Tibial artery (tissue), 4 donors: Measurements from ENCODE around the gene AFP.

Experiments
- DNase-seq, 2 donors: peaks; one replicate each; pipeline ENCODE4 v3.0.0-alpha.2; 2019
- H3K27ac ChIP-seq, 2 donors: fragments of 200-600 bp; sonication (generic) in 1 of 2; 1 replicate in 1 of 2; 2 replicates in 1 of 2; pipeline ENCODE4 v1.5.1; 2018 to 2019; ENCODE audit warnings: mild to moderate bottlenecking in 1 of 2
- H3K27me3 ChIP-seq, 2 donors: fragments of 200-600 bp; sonication (generic) in 1 of 2; one replicate each; pipeline versions ENCODE4 v1.5.1 to v1.6.0; 2016 to 2019
- H3K36me3 ChIP-seq, 3 donors: fragments of 200-600 bp; sonication (generic) in 2 of 3; one replicate each; pipeline ENCODE4 v1.5.1; 2016 to 2019; ENCODE audit warnings: mild to moderate bottlenecking in 2 of 3
- H3K4me1 ChIP-seq, 4 donors: fragments of 200-600 bp; sonication (generic) in 2 of 4; 1 replicate in 3 of 4; 2 replicates in 1 of 4; pipeline ENCODE4 v1.5.1; 2016 to 2019
- H3K4me3 ChIP-seq, 2 donors: fragments of 200-600 bp; sonication (generic) in 1 of 2; 1 replicate in 1 of 2; 2 replicates in 1 of 2; pipeline ENCODE4 v1.5.1; 2018 to 2019; ENCODE audit warnings: mild to moderate bottlenecking in 2 of 2
- H3K9me3 ChIP-seq, 3 donors: fragments of 200-600 bp; sonication (generic) in 1 of 3; one replicate each; pipeline ENCODE4 v1.5.1; 2016 to 2019
- intact Hi-C: fragments of 100-400 bp; cut with DNase I; formaldehyde crosslinking; loops from one replicate; pipeline ENCODE4 v1.15.0; 2023; ENCODE audit warnings: low total_unique reads
- TF ChIP-seq, protein P1 (sequence below), 2 experiments: fragments of 200-600 bp in 1 of 2; fragments of 450-650 bp in 1 of 2; IDR thresholded peaks; one replicate each; pipeline ENCODE4 v1.5.1; 2017 to 2019; ENCODE audit warnings: antibody characterized with exemption in 2 of 2, mild to moderate bottlenecking in 1 of 2, moderate library complexity in 1 of 2

AFP gene

GRCh38 chr4:73456177-73457022, 20.4 kb downstream of the AFP start:
- no peak overlapping the region for H3K4me3 ChIP-seq
- DNase-seq, result no peak
- intact Hi-C loops, result no loop called here
- TF ChIP-seq, protein P1, sequence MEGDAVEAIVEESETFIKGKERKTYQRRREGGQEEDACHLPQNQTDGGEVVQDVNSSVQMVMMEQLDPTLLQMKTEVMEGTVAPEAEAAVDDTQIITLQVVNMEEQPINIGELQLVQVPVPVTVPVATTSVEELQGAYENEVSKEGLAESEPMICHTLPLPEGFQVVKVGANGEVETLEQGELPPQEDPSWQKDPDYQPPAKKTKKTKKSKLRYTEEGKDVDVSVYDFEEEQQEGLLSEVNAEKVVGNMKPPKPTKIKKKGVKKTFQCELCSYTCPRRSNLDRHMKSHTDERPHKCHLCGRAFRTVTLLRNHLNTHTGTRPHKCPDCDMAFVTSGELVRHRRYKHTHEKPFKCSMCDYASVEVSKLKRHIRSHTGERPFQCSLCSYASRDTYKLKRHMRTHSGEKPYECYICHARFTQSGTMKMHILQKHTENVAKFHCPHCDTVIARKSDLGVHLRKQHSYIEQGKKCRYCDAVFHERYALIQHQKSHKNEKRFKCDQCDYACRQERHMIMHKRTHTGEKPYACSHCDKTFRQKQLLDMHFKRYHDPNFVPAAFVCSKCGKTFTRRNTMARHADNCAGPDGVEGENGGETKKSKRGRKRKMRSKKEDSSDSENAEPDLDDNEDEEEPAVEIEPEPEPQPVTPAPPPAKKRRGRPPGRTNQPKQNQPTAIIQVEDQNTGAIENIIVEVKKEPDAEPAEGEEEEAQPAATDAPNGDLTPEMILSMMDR (IDR thresholded peaks at IDR 0.05), result no peak
- no peak overlapping the region for H3K27ac ChIP-seq
- no peaks in the 10 kb centered on the region for H3K27me3 ChIP-seq
- no peaks in the 10 kb centered on the region for H3K9me3 ChIP-seq
- no peaks in the 10 kb centered on the region for H3K4me1 ChIP-seq
- no peaks in the 10 kb centered on the region for H3K36me3 ChIP-seq

DNA sequence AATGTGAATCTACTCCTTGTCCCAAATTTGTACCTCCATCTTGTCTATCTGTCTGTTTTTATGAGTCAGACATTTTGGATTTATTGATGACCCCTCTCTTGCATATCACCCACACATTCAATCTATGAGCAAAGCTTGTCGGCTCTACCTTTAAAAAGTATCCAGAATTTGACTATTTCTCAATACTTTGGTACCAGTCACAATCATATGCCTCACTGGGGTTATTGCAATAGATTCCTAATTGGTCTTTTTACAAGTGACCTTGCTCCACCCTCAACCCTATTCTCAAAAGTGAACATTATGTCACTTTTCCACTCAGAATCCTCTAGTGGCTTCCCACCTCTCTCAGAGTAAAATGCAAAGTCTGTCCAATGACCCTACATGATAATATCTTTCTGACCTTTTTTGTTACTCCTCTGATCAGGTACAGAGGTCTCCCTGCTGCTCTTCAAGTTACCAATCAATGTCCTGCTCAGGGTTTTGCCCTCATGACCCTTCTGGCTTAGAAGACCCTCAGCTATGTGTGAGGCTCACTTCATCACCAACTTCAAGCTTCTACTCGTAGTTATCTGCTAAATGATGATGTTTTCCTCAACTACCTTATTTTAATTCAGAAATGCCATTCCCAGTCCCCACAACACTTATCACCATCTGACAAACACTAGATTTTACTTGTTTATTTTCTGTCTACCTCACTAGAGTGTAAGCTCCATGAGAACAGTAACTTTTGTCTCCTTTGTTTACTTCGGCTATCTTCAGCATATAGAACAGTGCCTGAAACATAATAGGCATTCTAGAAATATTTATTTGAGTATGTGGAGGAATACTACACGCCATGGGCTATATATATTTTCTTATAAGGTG, 22.4 kb downstream of the AFP start:
- H3K9me3 ChIP-seq, result no peaks in the 10 kb centered on the region
- no peak for DNase-seq
- no peaks in the 10 kb centered on the region for H3K4me1 ChIP-seq
- H3K27ac ChIP-seq, result no peak overlapping the region
- intact Hi-C loops, result no loop called here
- no peak overlapping the region for H3K4me3 ChIP-seq
- H3K36me3 ChIP-seq, result no peaks in the 10 kb centered on the region
- TF ChIP-seq, protein P1 (IDR thresholded peaks at IDR 0.05), result no peak
- no peaks in the 10 kb centered on the region for H3K27me3 ChIP-seq

DNA sequence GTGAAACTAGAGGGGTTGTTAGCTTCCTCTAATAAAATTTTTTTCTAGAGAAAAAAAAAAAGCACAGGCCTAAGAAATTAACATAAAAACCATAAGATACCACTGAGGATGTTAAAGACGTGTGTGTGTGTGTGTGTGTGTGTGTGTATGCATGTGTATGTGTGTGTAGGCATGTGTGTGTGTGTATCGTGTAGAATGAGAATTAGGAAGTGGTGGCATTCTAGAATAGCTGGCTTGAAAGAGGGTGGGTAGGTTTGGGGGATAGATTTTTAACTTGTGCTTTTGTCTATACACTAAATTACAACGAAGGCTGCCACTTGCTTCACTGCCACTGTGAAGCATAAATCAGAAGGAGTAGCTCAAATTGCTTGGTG, 23.0 kb downstream of the AFP start:
- H3K4me3 ChIP-seq, result no peak overlapping the region
- intact Hi-C loops, result no loop called here
- TF ChIP-seq, protein P1 (IDR thresholded peaks at IDR 0.05), result no peak
- DNase-seq, result no peak
- no peaks in the 10 kb centered on the region for H3K27me3 ChIP-seq
- H3K36me3 ChIP-seq, result no peaks in the 10 kb centered on the region
- H3K4me1 ChIP-seq, result no peaks in the 10 kb centered on the region
- no peak overlapping the region for H3K27ac ChIP-seq
- no peaks in the 10 kb centered on the region for H3K9me3 ChIP-seq

DNA sequence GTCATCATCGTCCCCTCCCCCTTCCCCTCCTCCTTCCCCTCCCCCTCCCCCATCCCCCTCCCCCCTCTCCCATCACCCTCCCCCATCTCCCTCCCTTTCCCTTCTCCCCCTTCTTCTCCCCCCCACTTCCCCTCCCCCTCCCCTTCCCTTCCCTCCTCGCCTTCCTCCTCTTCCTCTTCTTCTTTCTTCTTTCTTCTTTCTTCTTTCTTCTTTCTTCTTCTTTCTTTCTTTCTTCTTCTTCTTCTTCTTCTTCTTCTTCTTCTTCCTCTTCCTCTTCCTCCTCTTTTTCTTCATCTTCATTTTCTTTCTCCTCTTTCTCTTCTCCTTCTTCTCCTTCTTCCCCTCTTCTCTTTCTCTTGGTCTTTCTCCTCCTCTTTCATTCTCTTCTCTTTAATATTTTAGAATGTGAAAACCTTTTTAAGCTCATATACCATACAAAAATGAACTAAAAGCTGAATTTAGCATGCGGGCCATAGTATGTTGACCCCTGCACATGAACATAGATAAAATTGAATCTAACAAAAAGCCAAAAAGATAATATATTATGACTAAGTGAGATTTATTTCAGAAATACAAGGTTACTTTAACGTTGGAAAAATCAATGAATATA, 25.0 kb downstream of the AFP start:
- intact Hi-C loops, result no loop called here
- Histone ChIP-seq H3K27ac (no peak overlapping the region), H3K9me3 (no peaks in the 10 kb centered on the region), H3K4me1 (no peaks in the 10 kb centered on the region), H3K4me3 (no peak overlapping the region), H3K36me3 (no peaks in the 10 kb centered on the region), H3K27me3 (no peaks in the 10 kb centered on the region)
- TF ChIP-seq, protein P1 (IDR thresholded peaks at IDR 0.05), result no peak
- no peak for DNase-seq

DNA sequence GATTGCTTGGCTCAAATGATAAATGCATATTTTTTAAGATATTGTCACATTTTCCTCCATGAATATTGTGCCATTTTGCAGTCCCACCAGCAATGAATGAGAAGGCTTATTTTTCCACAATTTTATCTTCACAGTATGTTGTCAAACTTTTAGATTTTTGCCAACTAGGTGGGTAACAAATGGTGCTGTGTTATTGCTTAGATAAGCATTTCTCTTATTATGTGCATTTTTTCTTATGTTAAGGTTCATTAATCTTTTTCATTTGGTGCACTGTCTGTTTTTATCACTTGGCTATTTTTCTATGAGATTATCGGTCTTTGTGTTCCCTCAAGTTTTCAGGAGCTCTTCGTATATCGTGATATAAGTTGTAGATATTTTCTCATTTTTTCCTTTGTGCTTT, 32.1 kb downstream of the AFP start:
- H3K9me3 ChIP-seq, result no peaks in the 10 kb centered on the region
- H3K4me1 ChIP-seq, result no peaks in the 10 kb centered on the region
- no peak overlapping the region for H3K4me3 ChIP-seq
- H3K27me3 ChIP-seq, result no peaks in the 10 kb centered on the region
- intact Hi-C loops, result no loop called here
- H3K36me3 ChIP-seq, result no peaks in the 10 kb centered on the region
- H3K27ac ChIP-seq, result no peak overlapping the region
- no peak for DNase-seq
- TF ChIP-seq, protein P1 (IDR thresholded peaks at IDR 0.05), result no peak
